Stimulated activated naive CD8-positive, alpha-beta T cell treated with anti-CD3 and anti-CD28 coated beads, Interleukin-15, amount 100 ng/mL, for 72 hours (primary cell): ENCODE data around the gene RAB5B.

Source experiments
- ATAC-seq: fragments of 150-1000 bp; cut with Tn5 transposase; 2 replicates; pipeline ENCODE4 v1.10.0; 2021; ENCODE audit warnings: mild to moderate bottlenecking, moderate library complexity
- DNase-seq, 2 donors: peaks; one replicate each; pipeline ENCODE4 v3.0.0; 2021 to 2022
- H3K27ac Mint-ChIP-seq, 2 donors: one replicate each; pipeline ENCODE4 v1.8.0; 2022; ENCODE audit warnings: mild to moderate bottlenecking in 2 of 2, mixed read lengths in 2 of 2, moderate library complexity in 2 of 2
- H3K27me3 Mint-ChIP-seq: one replicate; pipeline ENCODE4 v1.8.0; 2022; ENCODE audit warnings: mixed read lengths
- H3K4me1 Mint-ChIP-seq: one replicate; pipeline ENCODE4 v1.8.0; 2022; ENCODE audit warnings: mild to moderate bottlenecking, mixed read lengths
- H3K4me3 Mint-ChIP-seq, 2 donors: one replicate each; pipeline ENCODE4 v1.8.0; 2022; ENCODE audit warnings: mild to moderate bottlenecking in 2 of 2, mixed read lengths in 2 of 2, moderate library complexity in 1 of 2
- H3K9me3 Mint-ChIP-seq, 2 donors: one replicate each; pipeline ENCODE4 v1.8.0; 2022; ENCODE audit warnings: mixed read lengths in 2 of 2

The RAB5B gene

GRCh38 chr12:55973599-55974307, at the start of gene RAB5B:
Gene RAB5B (plus strand): TSS chr12:55974078. CDS start chr12:55986961, 12,883 bp downstream.
- H3K9me3 Mint-ChIP-seq, result no peaks in the 10 kb centered on the region
- H3K4me3 Mint-ChIP-seq, result no peak within 1 kb of the TSS
- no peak within 1 kb of the TSS for H3K27ac Mint-ChIP-seq
- DNase-seq (peak; percentile 97 to 99), ATAC-seq (peak; percentile 94)
- H3K4me1 Mint-ChIP-seq, result peaks cover 36% of the 10 kb centered on the region
- H3K27me3 Mint-ChIP-seq, result no peaks in the 10 kb centered on the region

GRCh38 chr12:55925371-55925770, 48.5 kb upstream of the RAB5B start:
- Mint-ChIP-seq H3K27ac (peak overlapping the region; percentile 85 to 97), H3K9me3 (no peaks in the 10 kb centered on the region), H3K27me3 (no peaks in the 10 kb centered on the region), H3K4me1 (peaks cover 50% of the 10 kb centered on the region), H3K4me3 (peak overlapping the region; percentile 91 to 92)
- DNase-seq (no peak), ATAC-seq (no peak)

- Mint-ChIP-seq H3K27me3 (no peaks in the 10 kb centered on the region), H3K9me3 (no peaks in the 10 kb centered on the region), H3K4me1 (peaks cover 54% of the 10 kb centered on the region), H3K4me3 (peak overlapping the region; percentile 91 to 92), H3K27ac (peak overlapping the region; percentile 97 to 99)
- ATAC-seq (no peak), DNase-seq (peak in 1 of 2 donors; percentile 23)
Observed at GRCh38 chr12:55925870-55926737, 47.8 kb upstream of the RAB5B start.

GRCh38 chr12:55926738-55927587, 46.9 kb upstream of the RAB5B start:
- peak overlapping the region; percentile 91 to 92 for H3K4me3 Mint-ChIP-seq
- peak; percentile 89 to 94 for DNase-seq
- H3K27ac Mint-ChIP-seq, result peak overlapping the region; percentile 97 to 99
- H3K4me1 Mint-ChIP-seq, result peaks cover 48% of the 10 kb centered on the region
- peak; percentile 58 for ATAC-seq
- no peaks in the 10 kb centered on the region for H3K9me3 Mint-ChIP-seq
- no peaks in the 10 kb centered on the region for H3K27me3 Mint-ChIP-seq

- H3K4me1 Mint-ChIP-seq, result peaks cover 40% of the 10 kb centered on the region
- H3K9me3 Mint-ChIP-seq, result no peaks in the 10 kb centered on the region
- DNase-seq (peak; percentile 75 to 85), ATAC-seq (peak; percentile 54)
- peak within 1 kb of the TSS; percentile 97 to 99 for H3K27ac Mint-ChIP-seq
- peak within 1 kb of the TSS; percentile 91 to 92 for H3K4me3 Mint-ChIP-seq
- H3K27me3 Mint-ChIP-seq, result no peaks in the 10 kb centered on the region
Observed at GRCh38 chr12:55927588-55928502, 46.0 kb upstream of the RAB5B start, which contains the start of gene PYM1. Gene PYM1 (minus strand): TSS chr12:55927894. CDS start chr12:55927761, 133 bp downstream.

- no peaks in the 10 kb centered on the region for H3K9me3 Mint-ChIP-seq
- DNase-seq, result peak; percentile 88 to 93
- peak; percentile 72 for ATAC-seq
- no peaks in the 10 kb centered on the region for H3K27me3 Mint-ChIP-seq
- peak overlapping the region; percentile 96 to 99 for H3K27ac Mint-ChIP-seq
- peak overlapping the region; percentile 91 to 92 for H3K4me3 Mint-ChIP-seq
- peaks cover 40% of the 10 kb centered on the region for H3K4me1 Mint-ChIP-seq
Observed at GRCh38 chr12:55929306-55929791, 44.5 kb upstream of the RAB5B start.

- peak; percentile 60 for ATAC-seq
- peaks cover 40% of the 10 kb centered on the region for H3K4me1 Mint-ChIP-seq
- H3K27ac Mint-ChIP-seq, result peak within 1 kb of the TSS; percentile 96 to 99
- H3K4me3 Mint-ChIP-seq, result peak within 1 kb of the TSS; percentile 91 to 92
- H3K9me3 Mint-ChIP-seq, result no peaks in the 10 kb centered on the region
- DNase-seq, result peak; percentile 76 to 87
- H3K27me3 Mint-ChIP-seq, result no peaks in the 10 kb centered on the region
Observed at GRCh38 chr12:55930771-55931316, 43.0 kb upstream of the RAB5B start, which contains the start of gene DGKA. Gene DGKA (plus strand): TSS chr12:55931162. CDS start chr12:55936504, 5,342 bp downstream.

GRCh38 chr12:55931317-55931779, 42.5 kb upstream of the RAB5B start:
- no peak for DNase-seq

GRCh38 chr12:55931780-55932550, 41.9 kb upstream of the RAB5B start:
- peaks cover 51% of the 10 kb centered on the region for H3K4me1 Mint-ChIP-seq
- no peak for ATAC-seq
- no peaks in the 10 kb centered on the region for H3K27me3 Mint-ChIP-seq
- no peaks in the 10 kb centered on the region for H3K9me3 Mint-ChIP-seq
- peak in 1 of 2 donors; percentile 27 for DNase-seq
- peak overlapping the region; percentile 95 to 97 for H3K27ac Mint-ChIP-seq
- H3K4me3 Mint-ChIP-seq, result peak overlapping the region; percentile 91 to 92

More at GRCh38 chr12:55931317-55931779, 42.5 kb upstream of the RAB5B start:
- H3K4me1 Mint-ChIP-seq, result peaks cover 45% of the 10 kb centered on the region
- no peaks in the 10 kb centered on the region for H3K27me3 Mint-ChIP-seq
- H3K4me3 Mint-ChIP-seq, result peak overlapping the region; percentile 91 to 92
- H3K9me3 Mint-ChIP-seq, result no peaks in the 10 kb centered on the region
- peak overlapping the region; percentile 95 to 97 for H3K27ac Mint-ChIP-seq
- ATAC-seq, result no peak

GRCh38 chr12:55932551-55932910, 41.3 kb upstream of the RAB5B start:
- peak; percentile 23 for ATAC-seq
- Mint-ChIP-seq H3K27me3 (no peaks in the 10 kb centered on the region), H3K9me3 (no peaks in the 10 kb centered on the region), H3K4me1 (peaks cover 57% of the 10 kb centered on the region), H3K4me3 (peak overlapping the region; percentile 91 to 92), H3K27ac (peak overlapping the region; percentile 90 to 92)
- peak in 1 of 2 donors; percentile 52 for DNase-seq

GRCh38 chr12:55933169-55933798, 40.6 kb upstream of the RAB5B start:
- H3K27me3 Mint-ChIP-seq, result no peaks in the 10 kb centered on the region
- peak overlapping the region; percentile 91 to 92 for H3K4me3 Mint-ChIP-seq
- DNase-seq (no peak), ATAC-seq (no peak)
- H3K4me1 Mint-ChIP-seq, result peaks cover 65% of the 10 kb centered on the region
- no peaks in the 10 kb centered on the region for H3K9me3 Mint-ChIP-seq
- peak overlapping the region; percentile 46 to 92 for H3K27ac Mint-ChIP-seq

GRCh38 chr12:55933799-55934742, 39.8 kb upstream of the RAB5B start:
- peaks cover 71% of the 10 kb centered on the region for H3K4me1 Mint-ChIP-seq
- H3K9me3 Mint-ChIP-seq, result no peaks in the 10 kb centered on the region
- DNase-seq, result no peak

More at GRCh38 chr12:55933799-55934742, 39.8 kb upstream of the RAB5B start:
- no peaks in the 10 kb centered on the region for H3K27me3 Mint-ChIP-seq
- ATAC-seq, result no peak
- peak overlapping the region; percentile 91 to 92 for H3K4me3 Mint-ChIP-seq
- H3K27ac Mint-ChIP-seq, result peak overlapping the region in 1 of 2 donors; percentile 46
